ENCODE results near the gene ANO1.

Gene ANO1

DNA sequence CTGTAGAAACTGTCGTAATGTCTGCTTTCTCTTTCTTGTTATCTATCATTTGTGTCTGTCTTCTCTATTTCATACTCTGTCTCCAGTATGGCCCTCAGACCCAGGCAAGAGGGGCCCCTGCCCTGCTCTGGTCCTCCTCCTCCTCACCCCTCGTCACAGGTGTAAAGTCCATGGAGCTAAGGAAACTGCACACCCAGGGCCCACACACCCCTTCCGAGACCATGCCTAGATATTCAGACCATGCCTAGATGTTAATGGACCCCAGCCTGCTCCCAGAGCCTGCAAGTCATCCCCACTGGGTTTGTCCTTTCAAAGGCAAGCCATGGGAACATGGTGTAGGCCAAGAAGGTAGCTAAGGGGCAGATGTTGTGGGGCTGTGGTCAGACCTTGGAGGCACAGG is 24.1 kb upstream of the ANO1 start:
- no peak for DNase-seq (ENCODE audit: low read depth)

DNA sequence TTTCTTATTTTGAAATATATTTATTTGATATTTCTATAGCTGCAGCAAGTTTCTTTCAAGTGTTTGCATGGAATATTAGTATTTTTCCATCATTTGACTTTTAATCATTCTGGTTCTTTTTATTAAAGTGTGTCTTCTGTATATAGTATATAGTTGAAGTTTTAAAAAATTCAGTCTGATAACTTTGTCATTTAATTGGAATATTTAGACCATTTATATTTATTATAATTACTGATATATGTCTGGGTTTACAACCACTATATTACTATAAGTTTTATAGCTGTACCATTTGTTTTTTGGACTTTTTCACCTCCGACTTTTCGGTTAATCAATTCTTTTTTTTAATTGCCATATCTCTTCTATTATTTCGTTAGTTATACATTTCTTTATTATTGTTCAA is 22.7 kb upstream of the ANO1 start:
- DNase-seq (ENCODE audit: low read depth) = no peak

- DNase-seq (ENCODE audit: low read depth) = no peak
Observed at GRCh38 chr11:70057080-70057479, 21.0 kb upstream of the ANO1 start.

DNA sequence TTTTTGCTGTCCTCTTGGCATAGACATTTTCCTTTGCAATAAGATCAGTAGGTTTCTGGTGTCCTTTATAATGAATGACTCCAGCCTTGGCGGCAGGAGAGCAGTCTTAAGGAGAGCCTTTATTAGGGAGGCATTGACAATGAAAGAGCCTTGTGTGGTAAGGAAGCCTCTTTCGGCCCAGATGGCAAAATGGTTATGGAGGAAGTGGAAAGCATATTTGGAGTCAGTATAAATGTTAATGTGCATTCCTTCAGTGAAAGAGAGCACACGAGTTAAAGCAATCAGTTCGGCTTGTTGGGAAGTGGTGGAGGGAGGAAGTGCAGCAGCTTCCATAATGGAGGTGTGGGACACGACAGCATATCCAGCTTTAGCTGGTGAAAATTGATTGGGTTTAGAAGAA is 18.1 kb upstream of the ANO1 start:
- no peak for DNase-seq (ENCODE audit: low read depth)

DNA sequence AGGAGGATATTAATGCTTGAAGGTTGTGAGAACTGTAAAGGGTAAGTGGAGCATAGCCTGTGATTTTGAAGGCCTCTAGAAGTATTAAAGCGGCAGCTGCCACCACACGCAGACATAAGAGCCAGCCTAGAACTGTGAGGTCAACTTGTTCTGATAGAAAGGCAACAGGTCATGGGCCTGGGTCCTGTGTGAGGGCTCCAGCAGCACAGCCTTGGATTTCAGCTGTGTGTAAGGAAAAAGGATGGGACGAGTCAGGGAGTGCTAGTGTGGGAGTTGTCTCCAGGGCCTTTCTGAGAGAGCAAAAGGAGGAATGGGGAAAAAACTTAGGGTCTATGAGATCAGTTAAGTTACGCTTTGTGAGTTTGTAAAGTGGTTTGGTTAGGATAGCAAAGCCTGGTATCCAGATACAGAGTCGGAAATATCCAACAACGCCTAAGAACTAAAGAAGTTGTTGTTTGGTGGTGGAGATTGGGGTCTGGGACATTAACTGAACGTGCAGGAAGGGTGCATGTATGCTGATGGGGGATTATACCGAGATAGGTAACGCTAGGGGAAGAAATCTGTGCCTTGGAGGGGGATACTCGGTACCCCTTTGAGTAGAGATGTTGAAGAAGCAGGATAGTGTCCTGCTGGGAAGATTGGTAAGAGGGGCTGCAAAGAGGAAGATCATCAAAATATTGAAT is 17.4 kb upstream of the ANO1 start:
- DNase-seq (ENCODE audit: low read depth) = no peak

DNA sequence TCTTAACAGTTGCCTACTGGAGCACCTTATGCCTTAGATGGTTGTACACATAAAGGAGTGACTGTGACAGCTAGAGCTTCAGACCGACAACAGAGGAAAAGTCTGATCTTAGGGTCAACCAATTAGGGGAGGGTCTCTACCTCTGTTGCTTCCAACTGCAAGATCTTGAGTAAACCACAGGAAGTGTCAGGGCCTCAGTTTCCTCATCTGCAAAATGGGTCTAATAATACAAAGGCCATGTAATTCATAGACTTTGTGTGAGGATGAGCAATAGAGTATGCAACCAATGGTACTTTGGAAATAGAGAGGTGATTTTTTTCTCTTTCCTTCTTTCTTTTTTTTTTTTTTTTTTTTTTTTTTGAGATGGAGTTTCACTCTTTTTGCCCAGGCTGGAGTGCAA is 16.4 kb upstream of the ANO1 start:
- no peak for DNase-seq (ENCODE audit: low read depth)

DNA sequence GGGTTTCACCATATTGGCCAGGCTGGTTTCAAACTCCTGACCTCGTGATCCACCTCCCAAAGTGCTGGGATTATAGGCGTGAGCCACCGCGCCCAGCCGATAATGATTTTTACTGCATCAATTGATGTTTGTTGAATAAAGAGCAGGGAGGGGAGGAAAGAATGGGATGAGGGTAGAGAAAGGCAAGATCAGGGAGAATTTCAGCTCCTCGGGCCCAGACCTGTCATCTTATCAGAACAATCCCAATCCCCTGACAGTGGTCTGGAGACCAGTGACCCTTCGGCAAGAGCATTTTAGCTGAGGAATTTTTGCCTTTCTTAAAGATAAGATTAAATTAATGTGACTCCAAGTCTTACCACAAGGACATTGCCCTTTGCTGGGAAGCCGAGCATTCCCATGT is 15.0 kb upstream of the ANO1 start:
- no peak for DNase-seq (ENCODE audit: low read depth)

DNA sequence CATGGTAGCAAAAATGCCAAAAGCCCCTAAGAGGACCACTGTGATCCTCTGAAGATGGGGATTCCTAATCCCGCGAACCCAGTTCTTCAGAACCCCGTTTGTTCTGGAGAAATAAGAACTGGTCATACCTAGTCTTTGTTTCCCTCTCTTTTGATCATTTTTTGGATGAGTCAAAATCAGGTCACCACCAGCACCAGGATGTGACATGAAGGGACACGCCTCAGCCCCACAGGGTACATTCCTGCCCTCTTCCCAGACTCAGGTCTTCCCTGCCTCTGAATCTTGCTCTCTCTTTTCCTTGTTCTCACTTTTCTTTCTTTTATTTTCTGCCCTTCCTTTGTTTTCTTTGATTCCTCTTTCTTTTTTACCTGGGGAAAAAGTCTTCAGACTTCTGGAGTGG is 14.6 kb upstream of the ANO1 start:
- no peak for DNase-seq (ENCODE audit: low read depth)

- no peak for DNase-seq (ENCODE audit: low read depth)
Observed at GRCh38 chr11:70064008-70064725, 13.9 kb upstream of the ANO1 start.

DNA sequence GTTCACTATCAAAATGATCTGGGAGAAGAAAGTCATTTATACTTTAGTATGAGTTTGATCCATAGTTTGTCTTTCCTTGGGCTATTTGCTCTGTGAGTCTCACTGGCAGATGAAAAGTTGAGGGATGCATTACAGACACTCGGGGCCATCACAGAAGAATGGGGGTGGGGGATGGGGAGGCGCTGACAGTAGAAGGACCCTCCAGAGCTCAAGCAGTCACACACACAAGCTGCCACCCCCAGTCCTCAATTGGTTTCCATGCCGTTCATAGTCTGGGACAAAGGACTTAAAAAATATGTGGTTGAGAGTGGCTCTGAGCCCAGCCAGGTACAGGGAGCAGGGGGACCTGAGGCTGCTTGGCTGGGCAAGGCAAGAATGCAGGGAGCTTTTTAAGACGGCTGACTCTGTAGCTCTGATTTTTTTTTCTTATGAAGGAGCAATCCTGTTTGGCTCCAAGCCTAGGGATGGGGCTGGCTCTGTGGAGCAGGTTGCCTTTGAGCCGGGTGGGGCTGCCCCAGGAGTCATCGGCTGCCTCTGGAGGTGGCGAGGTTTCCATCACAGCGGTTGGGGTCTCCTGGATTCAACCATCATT is 13.3 kb upstream of the ANO1 start:
- no peak for DNase-seq (ENCODE audit: low read depth)

- no peak for DNase-seq (ENCODE audit: low read depth)
Observed at GRCh38 chr11:70065318-70066135, 12.6 kb upstream of the ANO1 start.

- DNase-seq (ENCODE audit: low read depth) = no peak
Observed at GRCh38 chr11:70066136-70066520, 12.0 kb upstream of the ANO1 start.

GRCh38 chr11:70066628-70067027 is 11.5 kb upstream of the ANO1 start:
- no peak for DNase-seq (ENCODE audit: low read depth)

DNA sequence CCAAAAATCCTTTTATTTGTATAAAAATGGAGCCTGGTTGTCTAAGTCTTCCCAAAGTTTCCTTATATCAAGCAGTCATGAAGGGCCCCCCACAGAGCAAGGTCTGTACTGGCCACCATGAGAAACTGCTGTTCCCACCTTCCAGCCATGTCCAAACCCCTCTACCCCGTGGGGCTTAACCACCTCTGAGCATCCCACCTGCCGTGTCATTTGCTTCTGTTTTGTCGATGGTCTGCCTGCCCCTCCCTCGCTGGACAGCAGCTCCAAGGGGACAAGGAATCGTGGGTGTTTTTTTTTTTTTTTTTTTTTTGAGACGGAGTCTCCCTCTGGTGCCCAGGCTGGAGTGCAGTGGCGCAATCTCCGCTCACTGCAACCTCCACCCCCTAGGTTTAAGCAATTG is 11.1 kb upstream of the ANO1 start:
- DNase-seq (ENCODE audit: low read depth) = no peak

DNA sequence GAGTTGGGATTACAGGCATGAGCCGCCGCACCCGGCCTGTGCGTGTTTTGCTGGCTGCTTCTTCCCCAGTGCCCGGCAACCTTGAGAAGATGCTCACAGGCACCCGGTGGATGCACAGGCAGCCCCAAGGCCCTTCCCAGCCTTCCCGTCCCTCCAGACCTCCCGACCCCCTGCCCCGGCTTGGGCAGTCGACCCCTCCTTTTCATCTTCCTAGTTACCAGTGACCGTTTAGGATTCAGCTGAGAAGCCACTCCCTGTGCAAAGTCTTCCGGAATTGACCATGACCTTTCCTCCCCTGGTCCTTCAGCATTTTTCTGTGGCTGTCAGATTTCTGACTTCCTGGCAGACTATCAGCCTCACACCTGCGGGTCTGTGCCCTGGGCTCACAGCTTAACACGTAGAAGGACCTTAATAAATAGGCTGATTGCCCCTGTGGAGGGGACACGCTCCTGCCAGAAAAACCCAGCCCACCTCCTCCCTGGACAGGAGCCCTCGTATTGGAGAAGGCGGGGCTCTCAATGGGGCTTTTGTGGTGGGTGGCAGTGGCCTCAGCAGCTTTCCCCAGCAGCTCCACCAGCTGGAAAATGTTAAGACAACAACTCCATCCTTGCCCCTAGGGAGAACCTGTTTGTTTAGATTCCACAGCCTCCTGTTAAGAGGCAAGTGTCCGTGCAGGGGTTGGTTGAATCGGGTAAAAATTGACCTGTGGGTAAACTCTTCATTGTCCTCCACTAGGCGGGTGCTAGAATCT is 10.4 kb upstream of the ANO1 start:
- DNase-seq (ENCODE audit: low read depth) = no peak

DNA sequence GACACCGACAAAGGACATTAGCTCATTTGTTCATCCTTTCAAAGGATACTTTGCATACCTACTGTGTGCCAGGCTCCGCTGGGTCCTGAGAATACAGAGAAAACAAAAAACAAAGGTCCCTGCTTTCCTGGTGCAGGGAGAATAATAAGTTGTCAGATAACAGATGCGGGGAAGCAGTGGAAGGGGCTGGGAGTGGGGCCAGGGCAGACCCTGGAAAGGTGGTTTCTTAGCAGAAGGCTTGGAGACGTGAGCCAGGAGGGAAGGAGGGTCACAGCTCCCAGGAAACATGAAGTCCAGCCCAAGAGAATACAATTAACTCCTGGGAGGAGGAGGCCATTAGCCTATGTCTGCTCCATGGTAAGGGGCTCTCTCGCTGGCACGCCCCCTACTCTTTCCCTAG is 9.8 kb upstream of the ANO1 start:
- no peak for DNase-seq (ENCODE audit: low read depth)

DNA sequence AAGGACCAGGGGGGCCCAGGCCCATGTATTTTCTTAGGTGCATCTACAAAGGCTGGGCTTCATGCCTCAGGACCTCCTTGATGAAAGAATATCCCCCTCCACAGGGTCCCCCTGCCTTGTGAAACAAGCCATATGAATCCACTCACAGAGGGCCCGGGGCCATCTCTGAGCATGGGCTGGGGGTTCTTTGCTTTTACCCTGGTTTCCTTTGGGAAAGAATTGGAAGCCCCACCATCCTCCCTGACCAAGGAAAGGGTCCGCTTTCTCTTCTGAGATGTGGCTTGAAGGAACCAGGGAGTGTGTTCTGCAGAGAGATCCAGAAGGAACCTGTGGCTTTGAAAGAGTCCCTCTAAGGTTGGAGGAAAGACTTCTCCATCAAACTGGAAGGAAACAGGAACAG is 9.2 kb upstream of the ANO1 start:
- DNase-seq (ENCODE audit: low read depth) = no peak

DNA sequence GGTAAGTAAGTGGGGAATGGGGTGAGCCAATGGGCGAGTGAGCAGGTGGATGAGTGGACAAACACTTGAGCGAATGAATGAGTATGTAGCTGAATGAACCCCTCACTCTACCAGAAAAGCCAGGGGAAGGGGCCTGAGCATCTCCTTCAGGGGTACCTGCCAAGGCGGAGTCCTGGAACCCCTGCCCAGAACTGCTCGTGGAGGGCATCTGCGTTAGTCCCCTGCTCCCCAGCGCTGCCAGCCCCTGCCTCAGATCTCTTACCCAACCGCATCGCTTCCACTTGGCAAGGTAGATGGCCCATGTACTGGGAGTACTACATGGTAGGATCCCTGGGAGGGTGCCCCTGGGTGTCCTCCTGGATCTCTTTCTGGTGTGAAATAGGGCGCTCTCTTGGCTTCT is 7.4 kb upstream of the ANO1 start:
- no peak for DNase-seq (ENCODE audit: low read depth)

DNA sequence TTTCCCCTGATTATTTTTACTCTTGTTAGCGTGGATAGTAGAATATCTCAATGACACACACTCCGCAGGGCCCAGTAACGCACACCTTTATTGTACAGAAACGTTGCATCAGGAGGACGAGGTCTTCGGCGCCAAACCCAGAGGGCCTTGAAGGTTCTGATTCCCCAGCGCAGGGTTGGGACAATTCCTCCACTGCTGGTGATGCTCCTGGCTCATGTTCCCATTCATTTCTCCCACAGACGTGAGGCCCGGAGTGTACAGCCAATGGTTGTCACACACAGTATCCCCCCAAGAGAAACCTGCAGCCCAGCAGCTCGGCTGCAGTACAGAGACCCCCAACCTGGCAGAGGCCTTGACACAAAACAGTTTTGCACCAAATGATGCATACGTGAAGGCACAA is 6.1 kb upstream of the ANO1 start:
- DNase-seq (ENCODE audit: low read depth) = no peak

DNA sequence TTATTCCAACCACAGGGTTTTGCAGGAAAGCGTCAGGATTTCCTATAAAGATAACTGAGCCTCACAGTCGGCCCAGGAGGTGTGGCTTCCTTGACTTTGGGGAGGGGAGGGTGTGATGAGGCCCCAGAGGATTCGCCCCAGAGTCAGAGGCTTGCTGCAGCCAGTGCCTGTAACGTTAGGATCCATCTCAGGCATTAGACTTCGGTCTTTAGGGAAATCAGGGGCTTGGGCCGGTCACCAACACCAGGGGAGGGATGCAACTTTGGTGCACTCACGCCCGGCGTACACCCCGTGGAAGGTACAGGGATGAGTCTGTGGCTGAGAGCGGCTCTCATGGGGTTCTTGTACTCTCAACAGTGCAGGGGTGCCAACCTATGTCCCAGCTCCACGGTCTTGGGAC is 5.7 kb upstream of the ANO1 start:
- DNase-seq (ENCODE audit: low read depth) = no peak

GRCh38 chr11:70072861-70073755 is 5.0 kb upstream of the ANO1 start:
- no peak for DNase-seq (ENCODE audit: low read depth)

All from CMK (cell line).